NOMO-1 (cell line): ENCODE results near the gene TNFRSF1B.
"Not testable (repeated sequence)": the region's sequence is repeated elsewhere in the genome, so short reads cannot be mapped to it uniquely, and the experiment has no call there.

Experiments
- DNase-seq, 2 experiments: peaks; one replicate each; lab custom pipeline; 2025; ENCODE audit not compliant: unreplicated experiment in 2 of 2; lab: John Stamatoyannopoulos, UW

TNFRSF1B gene

GRCh38 chr1:12209495-12209832 lies 42.7 kb downstream of the TNFRSF1B start:
- DNase-seq, result no peak

DNA sequence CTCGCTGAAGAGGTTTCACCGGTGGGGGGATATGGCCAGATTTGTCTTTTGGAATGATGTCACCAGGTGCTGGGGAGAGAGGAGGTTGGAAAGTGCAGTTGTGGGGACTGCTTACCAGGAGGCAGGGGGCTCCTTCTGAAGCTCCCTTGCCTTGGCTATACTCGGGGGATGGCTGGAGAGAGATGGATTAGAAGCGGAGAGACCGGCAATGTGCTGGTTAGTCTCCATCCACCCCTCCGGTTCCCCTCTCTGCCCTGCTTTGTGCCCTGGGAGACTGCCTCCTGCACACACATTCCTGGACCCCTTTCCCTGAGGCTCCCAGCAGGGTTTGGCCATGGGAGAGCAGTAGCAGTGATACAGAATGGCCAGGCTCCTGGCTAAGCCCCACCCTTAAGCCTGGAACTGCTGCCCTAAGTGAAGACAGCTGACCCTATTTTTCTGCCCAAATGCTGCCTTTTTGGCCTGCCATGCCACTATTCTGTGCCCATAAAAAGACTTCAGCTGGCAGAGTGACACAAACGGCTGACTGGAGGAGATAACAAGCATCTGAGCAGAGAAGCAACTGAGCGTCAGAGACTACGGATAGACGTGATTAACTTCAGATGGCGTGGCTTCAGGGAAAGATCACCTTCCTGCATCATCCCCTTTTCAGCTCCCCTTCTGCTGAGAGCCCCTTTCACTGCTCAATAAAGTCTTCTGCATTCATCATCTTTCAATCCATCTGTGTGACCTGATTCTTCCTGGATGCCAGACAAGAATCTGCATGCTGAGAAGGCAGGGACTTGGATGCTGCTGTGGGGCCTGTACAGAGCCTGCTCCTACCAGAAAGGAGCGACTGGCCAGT lies 48.5 kb downstream of the TNFRSF1B start:
- DNase-seq, result no peak

GRCh38 chr1:12219800-12220199 lies 53.0 kb downstream of the TNFRSF1B start:
- no peak for DNase-seq

DNA sequence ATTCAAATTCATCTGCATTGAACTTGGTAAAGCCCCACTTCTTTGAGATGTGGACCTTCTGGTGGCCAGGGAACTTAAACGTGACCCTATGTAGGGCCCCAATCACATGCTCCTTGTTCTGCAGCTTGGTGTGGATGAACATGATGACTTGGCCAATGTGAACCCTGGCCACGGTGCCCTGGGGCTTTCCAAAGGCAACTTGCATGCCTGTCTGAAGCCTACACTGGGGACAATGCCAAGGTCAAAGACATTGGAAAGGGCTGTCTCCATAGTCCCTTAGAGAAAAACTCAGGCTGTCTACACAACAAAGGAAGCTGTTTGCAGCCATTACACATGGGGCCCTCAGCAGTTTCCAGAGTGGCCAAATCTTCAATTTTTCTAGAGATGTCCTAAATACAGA lies 54.1 kb downstream of the TNFRSF1B start:
- DNase-seq, result no peak

DNA sequence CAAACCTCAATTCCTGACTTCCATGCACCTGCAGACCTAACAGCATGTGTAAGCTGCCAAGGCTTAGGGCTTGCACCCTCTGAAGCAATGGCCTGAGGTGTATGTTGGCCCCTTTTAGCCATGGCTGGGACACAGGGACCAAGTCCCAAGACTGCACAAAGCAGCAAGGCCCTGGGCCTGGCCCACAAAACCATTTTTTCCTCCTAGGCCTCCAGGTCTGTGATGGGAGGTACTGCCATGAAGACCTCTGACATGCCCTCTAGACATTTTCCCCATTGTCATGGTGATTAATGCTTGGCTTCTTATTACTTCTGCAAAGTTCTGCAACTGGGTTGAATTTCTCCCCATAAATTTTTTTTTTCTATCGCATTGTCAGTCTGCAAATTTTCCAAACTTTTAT lies 55.9 kb downstream of the TNFRSF1B start:
- not testable (repeated sequence) for DNase-seq

- DNase-seq, result not testable (repeated sequence)
Measured at GRCh38 chr1:12224092-12224491, 57.3 kb downstream of the TNFRSF1B start.

GRCh38 chr1:12228979-12229378 lies 62.2 kb downstream of the TNFRSF1B start:
- DNase-seq, result no peak

DNA sequence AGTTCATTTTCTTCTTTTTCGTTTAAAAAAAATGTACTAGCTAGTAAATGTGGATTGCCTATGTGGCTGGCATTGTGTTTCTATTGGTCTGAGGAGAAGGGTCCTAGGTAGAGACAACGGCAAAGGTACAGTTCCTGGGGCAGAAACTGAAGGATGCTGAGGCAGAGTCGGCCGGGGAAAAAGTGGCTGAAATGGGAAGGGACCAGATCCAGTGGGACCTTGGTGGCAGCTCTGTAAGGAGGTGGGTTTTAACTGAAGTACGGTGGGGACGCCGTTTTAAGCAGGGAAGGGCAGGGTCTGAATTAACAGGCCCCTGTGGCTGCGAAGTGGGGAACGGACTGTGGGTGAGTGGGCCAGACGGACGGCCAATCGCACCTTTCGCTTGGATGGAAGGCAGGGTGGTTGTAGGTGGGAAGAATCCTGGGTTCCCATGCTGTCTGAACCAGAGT lies 62.6 kb downstream of the TNFRSF1B start:
- no peak for DNase-seq

GRCh38 chr1:12229835-12230548 lies 63.2 kb downstream of the TNFRSF1B start, which contains the start of gene VPS13D:
TSS of gene VPS13D (plus strand) at chr1:12230030. CDS start at chr1:12234267, 4,237 bp downstream.
- DNase-seq, result peak; percentile 71 to 73

DNA sequence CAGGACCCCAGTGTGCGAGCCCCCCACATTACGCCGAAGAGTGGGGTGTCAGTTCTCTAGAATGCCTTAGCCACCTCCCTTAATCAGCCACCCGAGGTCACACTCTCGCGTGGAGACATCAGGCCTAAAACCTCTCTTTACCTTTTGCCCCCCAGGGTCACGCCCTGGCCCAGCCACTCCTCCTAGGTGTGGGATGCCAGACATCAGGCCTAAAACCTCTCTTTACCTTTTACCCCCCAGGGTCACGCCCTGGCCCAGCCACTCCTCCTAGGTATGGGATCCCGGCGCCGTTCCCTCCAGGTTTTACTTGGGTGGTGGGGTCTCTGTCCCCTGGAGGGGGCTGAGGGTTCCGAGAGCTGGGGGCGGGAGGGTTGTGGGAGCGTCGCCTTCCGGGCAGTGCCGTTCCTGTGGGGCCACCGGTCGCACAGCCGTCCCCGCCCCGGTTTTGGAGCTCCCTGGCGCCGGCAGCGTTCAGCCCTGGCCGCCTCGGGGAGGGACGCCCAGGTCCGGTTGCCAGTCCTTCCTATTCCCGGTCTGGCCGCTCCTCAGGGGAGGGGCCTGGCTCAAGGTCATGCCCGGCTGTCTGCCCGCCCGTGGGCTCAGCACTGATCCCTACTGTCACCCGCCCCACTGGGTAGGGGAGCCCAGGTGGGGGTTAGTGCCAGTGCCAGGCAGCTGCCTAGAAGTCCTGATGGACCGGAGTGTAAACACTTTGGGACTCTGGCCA lies 63.9 kb downstream of the TNFRSF1B start:
- DNase-seq, result no peak

DNA sequence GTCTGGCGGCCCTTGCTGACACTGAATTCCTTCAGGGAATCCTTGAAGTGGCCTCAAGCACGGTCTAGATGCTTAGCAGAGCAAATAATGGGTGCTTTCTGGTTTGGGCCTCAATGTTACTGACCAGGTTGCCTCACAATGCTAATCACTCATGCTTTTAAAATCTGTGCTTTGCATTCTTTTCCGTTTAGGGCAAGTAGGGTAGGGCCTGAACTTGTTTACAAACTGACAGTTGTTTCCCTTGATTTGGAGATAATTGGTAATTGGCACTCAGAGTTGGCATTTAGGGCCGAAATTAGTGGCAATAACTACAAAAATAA lies 64.4 kb downstream of the TNFRSF1B start:
- DNase-seq, result no peak

GRCh38 chr1:12232221-12232620 lies 65.4 kb downstream of the TNFRSF1B start:
- no peak for DNase-seq

DNA sequence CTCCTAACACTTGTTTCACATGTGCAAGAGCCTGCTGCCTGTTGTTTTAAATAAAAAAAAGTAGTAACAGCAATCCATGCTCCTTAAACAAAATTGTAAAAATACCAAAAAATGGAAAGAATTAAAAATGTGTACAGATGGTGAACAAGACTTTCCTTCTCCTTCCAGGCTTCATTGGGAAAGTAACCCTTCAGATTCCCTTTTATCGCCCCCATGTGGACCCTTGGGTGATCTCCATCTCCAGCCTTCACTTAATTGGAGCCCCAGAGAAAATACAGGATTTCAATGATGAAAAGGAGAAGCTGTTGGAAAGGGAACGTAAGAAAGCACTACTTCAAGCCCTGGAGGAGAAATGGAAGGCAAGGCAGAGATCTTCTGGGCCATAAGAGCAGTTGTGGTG lies 77.3 kb downstream of the TNFRSF1B start:
- DNase-seq, result no peak

GRCh38 chr1:12244585-12244984 lies 77.8 kb downstream of the TNFRSF1B start:
- no peak for DNase-seq

DNA sequence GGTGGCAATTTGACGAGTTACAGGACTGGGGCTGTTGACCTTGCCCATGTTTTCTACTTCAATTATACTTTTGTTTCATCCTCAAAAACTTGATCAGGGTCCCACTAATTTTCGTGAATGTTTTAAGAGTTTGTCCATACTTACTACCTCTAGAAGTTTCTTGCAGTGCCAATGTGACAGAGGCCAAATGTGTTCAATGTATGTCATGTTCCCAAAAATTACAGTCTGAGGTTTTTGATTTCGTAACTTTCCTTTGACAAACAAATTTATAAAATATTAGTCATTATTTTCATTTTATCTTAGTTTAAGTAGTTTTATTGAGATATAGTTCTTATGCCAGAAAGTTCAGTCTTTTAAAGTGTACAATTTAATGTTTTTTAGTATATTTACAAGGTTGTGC lies 78.3 kb downstream of the TNFRSF1B start:
- DNase-seq, result no peak

GRCh38 chr1:12245733-12246132 lies 78.9 kb downstream of the TNFRSF1B start:
- no peak for DNase-seq

- DNase-seq, result no peak
Measured at GRCh38 chr1:12246584-12246983, 79.8 kb downstream of the TNFRSF1B start.

GRCh38 chr1:12249181-12249580 lies 82.4 kb downstream of the TNFRSF1B start:
- DNase-seq, result no peak

- DNase-seq, result no peak
Measured at GRCh38 chr1:12249748-12250147, 83.0 kb downstream of the TNFRSF1B start.

DNA sequence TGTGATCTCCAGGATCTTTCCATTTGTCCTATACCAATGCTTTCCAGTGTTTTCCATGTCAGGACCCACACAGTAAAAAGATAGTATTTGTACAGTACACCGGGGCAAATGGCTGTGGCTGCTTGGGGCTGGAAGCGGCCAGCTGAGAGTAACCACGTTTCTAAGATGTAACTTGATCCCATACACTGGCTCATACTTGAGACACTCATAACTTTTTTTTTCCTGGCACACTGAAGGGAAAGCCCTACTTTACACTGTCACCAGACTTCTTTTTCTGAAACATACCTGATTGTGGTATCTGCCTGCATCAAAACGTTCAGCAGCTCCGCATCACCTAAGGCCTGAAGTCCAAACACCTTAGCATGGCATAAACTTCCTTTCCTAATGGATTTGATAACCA lies 84.7 kb downstream of the TNFRSF1B start:
- no peak for DNase-seq

- DNase-seq, result no peak
Measured at GRCh38 chr1:12255913-12256312, 89.1 kb downstream of the TNFRSF1B start.

- DNase-seq, result no peak
Measured at GRCh38 chr1:12258272-12258671, 91.5 kb downstream of the TNFRSF1B start.
